HL-60/S4 treated with retinoic acid at 250 ng/mL for 4 days and 3 days (cell line): Measurements from ENCODE around the gene DDX6.
"Not testable (repeated sequence)": the region's sequence is repeated elsewhere in the genome, so short reads cannot be mapped to it uniquely, and the experiment has no call there.

Source experiments
- in situ Hi-C: fragments of 300-500 bp; cut with MboI; formaldehyde crosslinking; loops from 2 replicates; pipeline ENCODE4 v1.7.0; 2022; ENCODE audit warnings: low sequenced_read_pairs

The DDX6 gene, protein sequence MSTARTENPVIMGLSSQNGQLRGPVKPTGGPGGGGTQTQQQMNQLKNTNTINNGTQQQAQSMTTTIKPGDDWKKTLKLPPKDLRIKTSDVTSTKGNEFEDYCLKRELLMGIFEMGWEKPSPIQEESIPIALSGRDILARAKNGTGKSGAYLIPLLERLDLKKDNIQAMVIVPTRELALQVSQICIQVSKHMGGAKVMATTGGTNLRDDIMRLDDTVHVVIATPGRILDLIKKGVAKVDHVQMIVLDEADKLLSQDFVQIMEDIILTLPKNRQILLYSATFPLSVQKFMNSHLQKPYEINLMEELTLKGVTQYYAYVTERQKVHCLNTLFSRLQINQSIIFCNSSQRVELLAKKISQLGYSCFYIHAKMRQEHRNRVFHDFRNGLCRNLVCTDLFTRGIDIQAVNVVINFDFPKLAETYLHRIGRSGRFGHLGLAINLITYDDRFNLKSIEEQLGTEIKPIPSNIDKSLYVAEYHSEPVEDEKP

GRCh38 chr11:118791111-118791960 is at the start of gene DDX6:
TSS of gene DDX6 (minus strand) at chr11:118791164. CDS start at chr11:118786251, 4,913 bp downstream.
- in situ Hi-C loops: no loop called here

DNA sequence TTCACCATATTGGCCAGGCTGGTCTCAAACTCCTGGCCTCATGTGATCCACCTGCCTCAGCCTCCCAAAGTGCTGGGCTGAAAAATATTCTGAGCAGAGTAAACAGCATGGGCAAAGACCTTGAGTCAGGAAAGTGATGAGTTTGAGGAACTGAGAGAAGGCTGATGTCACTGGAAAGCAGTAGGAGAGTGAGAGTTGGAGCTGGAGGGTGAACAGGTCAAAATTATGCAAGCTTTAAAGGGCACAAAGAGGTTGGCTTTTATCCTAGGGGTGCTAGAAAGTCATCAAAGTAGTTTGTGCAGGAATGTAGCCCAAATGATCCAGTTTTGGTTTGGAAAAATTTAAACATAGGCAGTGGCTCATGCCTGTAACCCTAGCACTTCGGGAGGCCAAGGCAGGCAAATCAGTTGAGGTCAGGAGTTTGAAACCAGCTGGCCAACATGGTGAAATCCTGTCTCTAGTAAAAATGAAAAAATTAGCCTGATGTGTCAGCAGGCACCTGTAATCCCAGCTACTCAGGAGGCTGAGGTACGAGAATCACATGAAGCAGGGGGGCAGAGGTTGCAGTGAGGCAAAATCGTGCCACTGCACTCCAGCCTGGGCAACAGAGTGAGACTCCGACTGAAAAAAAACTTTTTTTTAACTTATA is 48.1 kb upstream of the DDX6 start:
- in situ Hi-C loops: no loop called here

DNA sequence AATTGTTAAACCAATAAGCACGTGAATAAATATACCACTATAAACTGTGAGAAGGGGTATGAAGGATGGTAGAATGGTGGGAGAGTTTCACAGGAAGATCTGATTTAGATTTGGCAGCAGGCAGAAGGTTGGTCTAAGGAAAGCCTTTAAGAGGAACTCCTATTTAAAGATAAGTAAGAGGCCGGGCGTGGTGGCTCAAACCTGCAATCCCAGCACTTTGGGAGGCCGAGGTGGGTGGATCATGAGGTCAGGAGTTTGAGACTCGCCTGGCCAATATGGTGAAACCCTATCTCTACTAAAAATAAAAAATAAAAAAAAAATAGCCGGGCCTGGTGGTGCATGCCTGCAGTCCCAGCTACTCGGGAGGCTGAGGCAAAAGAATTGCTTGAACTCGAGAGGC is 46.9 kb upstream of the DDX6 start:
- in situ Hi-C loops: no loop called here

- in situ Hi-C loops: no loop called here
Observed at GRCh38 chr11:118834427-118835028, 43.6 kb upstream of the DDX6 start.

- in situ Hi-C loops: no loop called here
Observed at GRCh38 chr11:118827118-118827517, 36.2 kb upstream of the DDX6 start.

- in situ Hi-C loops: not testable (repeated sequence)
Observed at GRCh38 chr11:118822936-118823510, 32.1 kb upstream of the DDX6 start.

DNA sequence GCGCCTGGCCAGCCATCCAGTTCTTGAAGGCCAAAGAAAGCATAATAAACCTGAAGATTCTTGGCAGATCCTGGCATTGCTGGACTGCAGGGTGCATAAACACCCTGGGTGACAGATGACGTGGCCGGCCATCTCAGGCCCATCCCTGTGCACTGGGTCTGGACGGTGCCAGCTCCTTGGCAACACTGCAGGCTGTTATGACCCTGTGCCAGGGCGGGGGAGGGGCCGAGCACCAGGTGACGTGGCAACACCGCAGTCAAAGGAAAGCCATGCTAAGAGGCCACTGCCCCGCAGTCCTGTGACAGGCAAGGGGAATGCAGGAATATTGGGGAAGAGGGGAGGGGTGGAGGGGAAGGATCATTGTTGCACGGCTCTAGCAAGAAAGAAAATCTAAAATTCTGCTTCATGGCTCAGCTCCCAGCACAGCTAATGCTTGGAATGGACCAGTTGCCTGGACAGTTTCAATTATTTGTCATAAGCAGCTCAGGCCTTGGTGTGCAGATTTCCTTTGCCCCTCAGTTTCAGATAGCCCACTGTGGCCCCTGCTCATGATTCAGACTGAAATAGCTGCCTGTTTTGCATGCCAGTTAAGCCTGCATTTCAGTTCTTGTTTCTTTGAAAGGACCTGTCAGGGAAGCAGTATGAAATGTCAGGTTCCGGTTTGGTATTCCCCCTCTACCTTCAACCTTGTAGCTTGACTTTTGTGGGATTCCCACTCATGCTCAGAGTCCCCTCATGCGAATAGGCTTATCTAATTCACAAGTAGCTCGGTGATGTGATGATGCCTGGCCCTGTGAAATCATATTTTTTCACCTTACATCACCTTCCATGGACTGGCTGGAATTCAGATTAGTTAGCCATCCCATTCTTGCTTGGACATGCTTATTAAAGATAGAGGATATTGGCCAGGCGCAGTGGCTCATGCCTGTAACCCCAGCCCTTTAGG is 29.7 kb upstream of the DDX6 start:
- in situ Hi-C loops: no loop called here

- in situ Hi-C loops: not testable (repeated sequence)
Observed at GRCh38 chr11:118820025-118820379, 29.0 kb upstream of the DDX6 start.

- in situ Hi-C loops: no loop called here
Observed at GRCh38 chr11:118819334-118820024, 28.5 kb upstream of the DDX6 start.

DNA sequence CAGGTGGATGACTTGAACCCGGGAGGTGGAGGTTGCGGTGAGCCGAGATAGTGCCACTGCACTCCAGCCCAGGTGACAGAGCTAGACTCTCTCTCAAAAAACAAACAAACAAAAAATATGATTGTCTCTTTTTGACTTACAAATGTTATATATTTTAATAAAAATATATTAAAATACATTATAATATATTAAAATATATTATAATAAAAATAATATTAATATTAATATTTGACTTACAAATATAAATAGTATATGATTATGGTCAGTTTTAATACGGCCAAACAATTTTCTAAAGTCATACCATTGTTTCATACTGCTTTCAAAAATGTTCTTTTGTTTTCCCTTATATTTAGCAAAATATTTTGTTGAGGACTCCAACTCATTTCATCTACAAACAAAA is 27.2 kb upstream of the DDX6 start:
- in situ Hi-C loops: no loop called here

GRCh38 chr11:118813551-118813950 is 22.6 kb upstream of the DDX6 start:
- in situ Hi-C loops: no loop called here

DNA sequence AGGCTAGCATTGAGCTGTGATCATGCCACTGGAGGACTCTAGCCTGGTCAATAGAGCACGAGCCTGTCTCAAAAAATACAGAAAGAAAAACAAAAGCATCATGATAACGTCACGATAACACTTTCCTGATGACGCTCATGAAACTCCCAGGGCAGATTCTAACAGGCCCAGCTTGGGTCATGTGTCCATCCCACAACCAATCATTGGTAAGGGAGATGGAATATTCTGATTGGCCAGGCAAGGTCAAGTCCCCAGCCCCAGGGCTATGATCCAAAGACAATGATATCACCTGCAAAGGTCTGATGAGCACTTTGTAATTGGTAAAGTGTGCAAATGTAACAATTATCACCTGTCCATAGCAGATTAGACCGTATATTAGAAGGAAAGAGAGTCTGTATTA is 21.5 kb upstream of the DDX6 start:
- in situ Hi-C loops: no loop called here

- in situ Hi-C loops: no loop called here
Observed at GRCh38 chr11:118807800-118808778, 17.1 kb upstream of the DDX6 start.

GRCh38 chr11:118806400-118806799 is 15.4 kb upstream of the DDX6 start:
- in situ Hi-C loops: no loop called here

GRCh38 chr11:118804094-118804493 is 13.1 kb upstream of the DDX6 start:
- in situ Hi-C loops: no loop called here

DNA sequence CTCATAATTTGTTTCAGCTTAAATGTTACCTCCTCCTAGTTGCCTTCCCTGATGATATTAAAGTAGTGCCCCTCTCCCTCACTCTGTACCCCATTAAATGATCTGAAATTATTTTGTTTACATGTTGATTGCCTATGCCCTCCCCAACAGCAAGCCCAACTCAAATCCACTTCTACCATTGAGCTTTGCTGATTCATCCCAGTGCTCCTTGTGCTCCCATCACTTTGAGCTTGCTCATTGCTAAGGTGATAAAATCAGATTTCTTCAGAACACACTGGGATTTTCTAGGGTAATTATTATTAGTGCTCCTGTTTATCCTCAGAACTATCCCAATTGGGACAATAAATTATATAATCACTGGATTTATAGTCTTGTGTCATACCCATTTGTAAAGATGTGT is 8.4 kb upstream of the DDX6 start:
- in situ Hi-C loops: no loop called here

DNA sequence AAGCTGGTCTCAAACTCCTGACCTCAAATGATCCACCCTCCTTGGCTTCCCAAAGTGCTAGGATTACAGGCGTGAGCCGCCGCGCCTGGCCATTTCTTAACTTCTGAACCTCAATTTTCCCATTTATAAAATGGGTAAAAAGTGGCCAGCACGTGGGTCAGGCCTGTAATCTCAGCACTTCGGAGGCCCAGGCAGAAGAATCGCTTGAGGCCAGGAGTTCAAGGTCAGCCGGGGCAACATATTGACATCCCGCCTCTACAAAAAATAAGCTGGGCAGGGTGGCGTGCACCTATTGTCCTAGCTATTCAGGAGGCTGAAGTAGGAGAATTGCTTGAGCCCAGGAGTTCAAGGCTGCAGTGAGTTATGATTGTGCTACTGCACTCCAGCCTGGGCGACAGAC is 6.5 kb upstream of the DDX6 start:
- in situ Hi-C loops: no loop called here

- in situ Hi-C loops: no loop called here
Observed at GRCh38 chr11:118792570-118793124, 1.7 kb upstream of the DDX6 start.
